CD14-positive monocyte (primary cell): ENCODE data around the gene STKLD1. TPM values are rescaled to one million over a fixed set of nuclear protein-coding genes. Genes with fewer than 3 reads are reported as not detected.

Source experiments
- DNase-seq, 3 donors: peaks; one replicate each; pipeline ENCODE4 v3.0.0-alpha.2; 2011 to 2022
- H2AFZ ChIP-seq: 2 replicates; pipeline ENCODE4 v1.6.0; 2012; ENCODE audit warnings: mild to moderate bottlenecking, low read depth, low read length, inconsistent platforms; ENCODE audit not compliant: insufficient read depth, poor library complexity, severe bottlenecking
- H3K27ac ChIP-seq, 2 donors: 1 replicate in 1 of 2; 2 replicates in 1 of 2; pipeline ENCODE4 v1.5.1; 2012 to 2013; ENCODE audit warnings: low read length in 2 of 2, control low read depth in 1 of 2, inconsistent platforms in 1 of 2, low read depth in 1 of 2, mild to moderate bottlenecking in 1 of 2
- H3K27me3 ChIP-seq, 2 donors: one replicate each; pipeline versions ENCODE4 v1.6.0 to v1.6.1; 2011 to 2013; ENCODE audit warnings: low read length in 2 of 2; ENCODE audit not compliant: control insufficient read depth in 2 of 2, insufficient read depth in 2 of 2
- H3K36me3 ChIP-seq, 2 donors: replicated peaks in 1 of 2; 1 replicate in 1 of 2; 2 replicates in 1 of 2; pipeline versions ENCODE4 v1.5.1 to v1.6.1; 2012 to 2013; ENCODE audit warnings: low read length in 2 of 2, control low read depth in 1 of 2, inconsistent platforms in 1 of 2, mild to moderate bottlenecking in 1 of 2; ENCODE audit not compliant: insufficient read depth in 2 of 2, control insufficient read depth in 1 of 2
- H3K4me1 ChIP-seq, 2 donors: 1 replicate in 1 of 2; 2 replicates in 1 of 2; pipeline versions ENCODE4 v1.5.1 to v1.6.1; 2012 to 2013; ENCODE audit warnings: low read length in 2 of 2, control low read depth in 1 of 2, inconsistent platforms in 1 of 2, mild to moderate bottlenecking in 1 of 2, moderate library complexity in 1 of 2; ENCODE audit not compliant: insufficient read depth in 2 of 2, control insufficient read depth in 1 of 2
- H3K4me2 ChIP-seq: replicated peaks from 2 replicates; pipeline ENCODE3; 2012; ENCODE audit warnings: low read length, moderate library complexity, mild to moderate bottlenecking; ENCODE audit not compliant: poor library complexity, severe bottlenecking; ENCODE audit errors: extremely low read depth
- H3K4me3 ChIP-seq, 3 experiments: fragments of 200-600 bp in 1 of 3; sonication (generic) in 1 of 3; replicated peaks in 1 of 3; 1 replicate in 2 of 3; 2 replicates in 1 of 3; pipeline ENCODE4 v1.5.1; 2011 to 2013; ENCODE audit warnings: low read length in 3 of 3, mild to moderate bottlenecking in 3 of 3, control low read depth in 2 of 3, low read depth in 2 of 3, inconsistent platforms in 1 of 3, moderate library complexity in 1 of 3
- H3K79me2 ChIP-seq: 2 replicates; pipeline ENCODE4 v1.6.0; 2012; ENCODE audit warnings: mild to moderate bottlenecking, control low read depth, inconsistent platforms, low read length, moderate library complexity; ENCODE audit not compliant: insufficient read depth
- H3K9ac ChIP-seq: 2 replicates; pipeline ENCODE4 v1.6.0; 2017; ENCODE audit warnings: low read length, mild to moderate bottlenecking; ENCODE audit not compliant: insufficient read depth, poor library complexity, severe bottlenecking
- H3K9me3 ChIP-seq, 2 donors: replicated peaks in 1 of 2; 1 replicate in 1 of 2; 2 replicates in 1 of 2; pipeline versions ENCODE4 v1.5.1 to v1.6.1; 2012 to 2013; ENCODE audit warnings: low read length in 2 of 2, control low read depth in 1 of 2; ENCODE audit not compliant: control insufficient read depth in 1 of 2, insufficient read depth in 1 of 2
- H4K20me1 ChIP-seq: 2 replicates; pipeline ENCODE4 v1.6.0; 2012; ENCODE audit warnings: mild to moderate bottlenecking, low read length, control low read depth, moderate library complexity; ENCODE audit not compliant: insufficient read depth
- H3K27ac Mint-ChIP-seq, 7 donors: one replicate each; pipeline ENCODE4 v1.8.0; 2020; ENCODE audit warnings: mild to moderate bottlenecking in 7 of 7, mixed read lengths in 7 of 7, moderate library complexity in 6 of 7, inconsistent platforms in 2 of 7
- H3K27me3 Mint-ChIP-seq, 3 donors: one replicate each; pipeline ENCODE4 v1.8.0; 2021 to 2022; ENCODE audit warnings: low read depth in 3 of 3, mild to moderate bottlenecking in 3 of 3, mixed read lengths in 3 of 3, moderate library complexity in 3 of 3, inconsistent platforms in 1 of 3
- H3K36me3 Mint-ChIP-seq, 2 donors: one replicate each; pipeline ENCODE4 v1.8.0; 2020; ENCODE audit warnings: mixed read lengths in 2 of 2, inconsistent platforms in 1 of 2, mild to moderate bottlenecking in 1 of 2
- H3K4me1 Mint-ChIP-seq: one replicate; pipeline ENCODE4 v1.8.0; 2020; ENCODE audit warnings: mild to moderate bottlenecking, mixed read lengths
- H3K4me3 Mint-ChIP-seq, 2 donors: one replicate each; pipeline ENCODE4 v1.8.0; 2020; ENCODE audit warnings: mild to moderate bottlenecking in 2 of 2, mixed read lengths in 2 of 2, moderate library complexity in 1 of 2
- H3K9me3 Mint-ChIP-seq, 7 donors: one replicate each; pipeline ENCODE4 v1.8.0; 2020 to 2022; ENCODE audit warnings: mixed read lengths in 7 of 7, mild to moderate bottlenecking in 6 of 7, moderate library complexity in 6 of 7, inconsistent platforms in 2 of 7
- CTCF ChIP-seq: fragments of 200-600 bp; IDR thresholded peaks from one replicate; pipeline ENCODE4 v1.8.0; 2022; ENCODE audit warnings: antibody characterized with exemption, mild to moderate bottlenecking
- WGBS: methylation state at CpG from one replicate; pipeline ENCODE4 v1.1.5; 2013; ENCODE audit warnings: missing lambda C conversion rate; ENCODE audit not compliant: insufficient coverage; 5-methylcytosine and 5-hydroxymethylcytosine counted together
- intact Hi-C, 2 donors: fragments of 100-400 bp; cut with micrococcal nuclease; formaldehyde crosslinking; loops; one replicate each; pipeline versions ENCODE4 v1.15.0 to v1.15.1; 2023
- polyA plus RNA-seq, 3 donors: library from polyadenylated mRNA; depleted of rRNA in 1 of 3; unstranded in 2 of 3; stranded (reverse) in 1 of 3; fragments of 300-500 nt in 2 of 3; fragments of >200 nt in 1 of 3; fragmentation: Illumina TruSeq in 2 of 3; gene quantifications; 1 replicate in 2 of 3; 2 replicates in 1 of 3; pipeline ENCODE4 v1.2.3, GENCODE V29; 2012 to 2021

STKLD1 gene
- polyA plus RNA-seq, 3 donors: 0.27 TPM; not detected in 2

- Histone ChIP-seq H3K27me3 (no peaks in the 10 kb centered on the region), H4K20me1 (no peaks in the 10 kb centered on the region), H3K4me2 (no peak overlapping the region), H2AFZ (no peak overlapping the region), H3K9ac (no peak overlapping the region), H3K36me3 (no peaks in the 10 kb centered on the region), H3K9me3 (no peaks in the 10 kb centered on the region), H3K4me3 (no peak overlapping the region), H3K79me2 (no peaks in the 10 kb centered on the region), H3K27ac (no peak overlapping the region), H3K4me1 (no peaks in the 10 kb centered on the region)
- 100% methylated on average over 3 of the region's 4 CpGs for WGBS
- Mint-ChIP-seq H3K4me3 (no peak overlapping the region), H3K36me3 (no peaks in the 10 kb centered on the region), H3K27ac (peak overlapping the region in 1 of 7 donors; percentile 8), H3K27me3 (peaks cover 0 to 9% (median 3%) of the 10 kb centered on the region in 3 donors), H3K9me3 (peaks cover 0 to 2% (median 0%) of the 10 kb centered on the region in 7 donors), H3K4me1 (no peaks in the 10 kb centered on the region)
- TF ChIP-seq CTCF: no peak
- intact Hi-C loops: no loop called here
- DNase-seq: no peak
Measured at GRCh38 chr9:133439337-133439736, 63.2 kb downstream of the STKLD1 start.

- Mint-ChIP-seq H3K27ac (no peak overlapping the region), H3K36me3 (no peaks in the 10 kb centered on the region), H3K27me3 (peaks cover 0 to 9% (median 3%) of the 10 kb centered on the region in 3 donors), H3K4me1 (no peaks in the 10 kb centered on the region), H3K4me3 (no peak overlapping the region), H3K9me3 (peaks cover 0 to 2% (median 0%) of the 10 kb centered on the region in 7 donors)
- no peak overlapping the region for H3K27ac ChIP-seq
- no peaks in the 10 kb centered on the region for H4K20me1 ChIP-seq
- H3K4me3 ChIP-seq: no peak overlapping the region
- H3K79me2 ChIP-seq: no peaks in the 10 kb centered on the region
- no peak for DNase-seq
- no peak overlapping the region for H3K4me2 ChIP-seq
- intact Hi-C loops: no loop called here
- H2AFZ ChIP-seq: no peak overlapping the region
- no peak overlapping the region for H3K9ac ChIP-seq
- no peaks in the 10 kb centered on the region for H3K36me3 ChIP-seq
- TF ChIP-seq CTCF: no peak
- no peaks in the 10 kb centered on the region for H3K9me3 ChIP-seq
- H3K27me3 ChIP-seq: no peaks in the 10 kb centered on the region
- 94% methylated on average over 9 of the region's 12 CpGs for WGBS
- H3K4me1 ChIP-seq: no peaks in the 10 kb centered on the region
Measured at GRCh38 chr9:133440874-133441273, 64.7 kb downstream of the STKLD1 start.
